PC-3 (cell line): ENCODE data around the gene KRTAP10-4. TPM values are rescaled to one million over a fixed set of nuclear protein-coding genes. Genes with fewer than 3 reads are reported as not detected.

Source experiments
- ATAC-seq: fragments of 200-7000 bp; cut with Tn5 transposase; 2 replicates; pipeline ENCODE4 v1.9.1; 2020; ENCODE audit warnings: mild to moderate bottlenecking, moderate library complexity
- BruUV-seq: library from RNA; stranded (reverse); fragments of 400-500 nt; replicated peaks from 2 replicates; lab custom pipeline; 2021; lab: Mats Ljungman, UMichigan
- CTCF ChIA-PET: fragments of 300-600 bp; sonication (Branson Sonifier 250); formaldehyde crosslinking; loops from one replicate; lab custom pipeline; 2022; ENCODE audit warnings: antibody characterized with exemption; lab: Charles Lee
- POLR2A ChIA-PET: fragments of 300-600 bp; sonication (Branson Sonifier 250); formaldehyde crosslinking; loops from one replicate; lab custom pipeline; 2022; ENCODE audit warnings: antibody characterized with exemption; ENCODE audit not compliant: unreplicated experiment; lab: Charles Lee
- DNase-seq: peaks from one replicate; pipeline ENCODE4 v3.0.0-alpha.2; 2015
- H2AFZ ChIP-seq: fragments of 300-600 bp; sonication (generic); 2 replicates; pipeline ENCODE4 v1.6.0; 2016; ENCODE audit warnings: antibody characterized with exemption, low read length
- H3F3A ChIP-seq: fragments of 300-600 bp; sonication (generic); one replicate; pipeline ENCODE4 v1.6.0; 2017; ENCODE audit warnings: antibody characterized with exemption, low read length, control low read depth, mild to moderate bottlenecking; ENCODE audit not compliant: unreplicated experiment
- H3K27ac ChIP-seq: fragments of 300-600 bp; sonication (generic); 2 replicates; pipeline ENCODE4 v1.5.1; 2016; ENCODE audit warnings: mild to moderate bottlenecking, low read length
- H3K27me3 ChIP-seq: fragments of 300-600 bp; sonication (generic); 2 replicates; pipeline ENCODE4 v1.6.1; 2016; ENCODE audit warnings: low read length, mixed read lengths
- H3K36me3 ChIP-seq: fragments of 300-600 bp; sonication (generic); 2 replicates; pipeline ENCODE4 v1.6.1; 2016; ENCODE audit warnings: low read depth, mixed run types, low read length, mixed read lengths
- H3K4me1 ChIP-seq: fragments of 300-600 bp; sonication (generic); 2 replicates; pipeline ENCODE4 v1.5.1; 2016; ENCODE audit warnings: low read length; ENCODE audit not compliant: insufficient read depth
- H3K4me2 ChIP-seq: fragments of 300-600 bp; sonication (generic); 2 replicates; pipeline ENCODE4 v1.6.0; 2016; ENCODE audit warnings: low read length
- H3K4me3 ChIP-seq: fragments of 300-600 bp; sonication (generic); 2 replicates; pipeline ENCODE4 v1.5.1; 2016; ENCODE audit warnings: mild to moderate bottlenecking, low read length, mixed read lengths
- H3K79me2 ChIP-seq: fragments of 300-600 bp; sonication (generic); 2 replicates; pipeline ENCODE4 v1.6.1; 2017; ENCODE audit warnings: low read length, mixed read lengths
- H3K9ac ChIP-seq: fragments of 300-600 bp; sonication (generic); 2 replicates; pipeline ENCODE4 v1.6.0; 2016; ENCODE audit warnings: mild to moderate bottlenecking, low read length
- H3K9me2 ChIP-seq: fragments of 300-600 bp; sonication (generic); replicated peaks from 2 replicates; pipeline ENCODE4 v1.6.1; 2016; ENCODE audit warnings: mixed run types, low read length, mixed read lengths
- H3K9me3 ChIP-seq: fragments of 300-600 bp; sonication (generic); 2 replicates; pipeline ENCODE4 v1.6.1; 2016; ENCODE audit warnings: low read length, mixed read lengths
- H4K20me1 ChIP-seq: fragments of 300-600 bp; sonication (generic); 2 replicates; pipeline ENCODE4 v1.6.1; 2016; ENCODE audit warnings: low read length, mixed read lengths
- CTCF ChIP-seq: fragments of 300-600 bp; sonication (generic); conservative IDR thresholded peaks from 2 replicates; pipeline ENCODE4 v1.5.1; 2017; ENCODE audit warnings: antibody characterized with exemption, low read depth, mild to moderate bottlenecking, low read length
- EZH2 ChIP-seq: fragments of 300-600 bp; sonication (generic); IDR thresholded peaks from one replicate; pipeline ENCODE4 v1.6.1; 2017; ENCODE audit warnings: antibody characterized with exemption, mild to moderate bottlenecking, low read length; ENCODE audit not compliant: unreplicated experiment
- EZH2phosphoT487 ChIP-seq: fragments of 300-600 bp; sonication (generic); IDR thresholded peaks from 2 replicates; pipeline ENCODE4 v1.6.1; 2018; ENCODE audit warnings: mild to moderate bottlenecking, antibody characterized with exemption, low read length, borderline replicate concordance
- intact Hi-C: fragments of 100-400 bp; cut with micrococcal nuclease; formaldehyde crosslinking; loops from 2 replicates; pipeline ENCODE4 v1.9.0; 2023
- total RNA-seq: library from RNA; depleted of rRNA; stranded (reverse); fragments of >200 nt; gene quantifications from 2 replicates; pipeline ENCODE4 v1.2.3, GENCODE V29; 2014

KRTAP10-4 gene
- total RNA-seq, 1 experiment from 2014 or later, result not detected

DNA sequence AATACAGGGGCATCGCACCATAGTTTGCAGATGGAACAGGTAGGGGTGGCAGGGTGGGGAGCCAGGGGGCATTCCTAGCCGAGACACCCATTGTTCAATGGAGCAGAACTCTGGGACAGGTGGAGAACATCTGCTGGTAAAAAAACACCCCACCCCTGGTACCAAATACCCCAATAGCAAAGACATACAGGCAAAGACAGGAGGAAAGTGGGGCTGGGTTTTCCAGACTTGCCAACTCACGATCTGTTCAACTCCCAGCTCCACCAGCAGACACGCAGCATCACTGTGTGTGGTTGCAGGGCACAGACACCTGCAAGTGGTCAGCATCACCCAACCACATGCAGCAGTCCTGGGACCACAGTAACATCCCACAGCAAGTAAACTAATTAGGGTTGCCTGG lies 38.0 kb downstream of the KRTAP10-4 start:
- ATAC-seq, result no peak
- 0 out of 2 replicates have a peak, but pooled peaks cover 3% of the 10 kb centered on the region for H3K9me3 ChIP-seq
- H3K79me2 ChIP-seq, result no peaks in the 10 kb centered on the region
- H3K4me2 ChIP-seq, result no peak overlapping the region
- H3F3A ChIP-seq, result no peaks in the 10 kb centered on the region
- H3K9me2 ChIP-seq, result no peaks in the 10 kb centered on the region
- no peak overlapping the region for H3K4me3 ChIP-seq
- intact Hi-C loops, result no loop called here
- H3K4me1 ChIP-seq, result no peaks in the 10 kb centered on the region
- no peak overlapping the region for H3K9ac ChIP-seq
- no peaks in the 10 kb centered on the region for H4K20me1 ChIP-seq
- ChIA-PET CTCF (no interaction called here), POLR2A (no interaction called here)
- H3K36me3 ChIP-seq, result no peaks in the 10 kb centered on the region
- no TSS peak for BruUV-seq
- DNase-seq, result no peak
- H3K27me3 ChIP-seq, result no peaks in the 10 kb centered on the region
- no peak overlapping the region for H3K27ac ChIP-seq
- no peak for TF ChIP-seq EZH2
- no peak for TF ChIP-seq CTCF
- TF ChIP-seq EZH2phosphoT487, result no peak
- H2AFZ ChIP-seq, result no peak overlapping the region

- Histone ChIP-seq H4K20me1 (no peaks in the 10 kb centered on the region), H3K9ac (no peak within 1 kb of the TSS), H3K79me2 (no peaks in the 10 kb centered on the region), H3K36me3 (no peaks in the 10 kb centered on the region), H3K4me2 (no peak within 1 kb of the TSS), H3F3A (no peaks in the 10 kb centered on the region), H2AFZ (no peak within 1 kb of the TSS), H3K9me3 (0 out of 2 replicates have a peak, but pooled peaks cover 3% of the 10 kb centered on the region), H3K9me2 (no peaks in the 10 kb centered on the region), H3K4me1 (no peaks in the 10 kb centered on the region), H3K27ac (no peak within 1 kb of the TSS), H3K4me3 (no peak within 1 kb of the TSS), H3K27me3 (no peaks in the 10 kb centered on the region)
- ChIA-PET CTCF (no interaction called here), POLR2A (no interaction called here)
- no peak for DNase-seq
- intact Hi-C loops, result no loop called here
- no peak for ATAC-seq
- TF ChIP-seq CTCF, result no peak
- TF ChIP-seq EZH2phosphoT487, result no peak
- no peak for TF ChIP-seq EZH2
- BruUV-seq, result no TSS peak
Observed at GRCh38 chr21:44612029-44612486, 38.5 kb downstream of the KRTAP10-4 start, which contains the start of gene KRTAP10-8. Gene KRTAP10-8, plus strand, starts transcription at chr21:44612079. Its CDS starts 22 bp downstream, at chr21:44612101.

DNA sequence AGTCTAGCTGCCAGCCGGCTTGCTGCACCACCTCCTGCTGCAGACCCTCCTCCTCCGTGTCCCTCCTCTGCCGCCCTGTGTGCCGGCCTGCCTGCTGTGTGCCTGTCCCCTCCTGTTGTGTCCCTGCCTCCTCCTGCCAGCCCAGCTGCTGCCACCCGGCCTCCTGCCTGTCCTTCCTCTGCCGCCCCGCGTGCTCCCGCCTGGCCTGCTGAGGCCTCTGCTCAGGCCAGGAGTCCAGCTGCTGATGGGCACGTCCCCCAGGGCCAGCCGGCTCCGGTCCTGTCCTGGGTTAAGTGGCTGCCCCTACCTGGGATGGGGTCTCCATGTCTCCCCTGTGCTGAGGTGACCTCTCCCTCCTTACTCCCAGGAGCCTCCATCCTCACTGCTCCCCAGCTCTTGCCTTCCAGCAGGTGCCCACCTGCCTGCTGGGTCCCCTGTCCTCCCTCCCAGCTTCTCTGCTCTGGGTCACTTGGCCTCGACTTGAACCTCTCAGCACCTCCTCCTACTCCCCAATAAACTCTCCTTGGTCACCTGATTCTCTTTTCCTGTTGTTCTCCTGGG lies 39.2 kb downstream of the KRTAP10-4 start:
- no peak overlapping the region for H3K9ac ChIP-seq
- no peak for ATAC-seq
- H4K20me1 ChIP-seq, result no peaks in the 10 kb centered on the region
- no peaks in the 10 kb centered on the region for H3K9me2 ChIP-seq
- H3K79me2 ChIP-seq, result no peaks in the 10 kb centered on the region
- no peak overlapping the region for H3K4me2 ChIP-seq
- H3K4me3 ChIP-seq, result no peak overlapping the region
- H3K27me3 ChIP-seq, result no peaks in the 10 kb centered on the region
- ChIA-PET CTCF (no interaction called here), POLR2A (no interaction called here)
- no peaks in the 10 kb centered on the region for H3K36me3 ChIP-seq
- TF ChIP-seq EZH2phosphoT487, result no peak
- TF ChIP-seq CTCF, result no peak
- TF ChIP-seq EZH2, result no peak
- H3K4me1 ChIP-seq, result no peaks in the 10 kb centered on the region
- no peak for DNase-seq
- H3F3A ChIP-seq, result no peaks in the 10 kb centered on the region
- intact Hi-C loops, result no loop called here
- BruUV-seq, result no TSS peak
- H2AFZ ChIP-seq, result no peak overlapping the region
- H3K27ac ChIP-seq, result no peak overlapping the region
- H3K9me3 ChIP-seq, result 0 out of 2 replicates have a peak, but pooled peaks cover 3% of the 10 kb centered on the region
